Lower leg skin (tissue), 3 donors: ENCODE measurements around the gene ZBTB20.

Experiments used
- CTCF ChIP-seq, 3 donors: fragments of 450-650 bp; IDR thresholded peaks; one replicate each; pipeline ENCODE4 v1.5.1; 2016; ENCODE audit warnings: antibody characterized with exemption in 3 of 3, mild to moderate bottlenecking in 3 of 3, moderate library complexity in 2 of 3
- POLR2A ChIP-seq, 2 donors: fragments of 450-650 bp; IDR thresholded peaks; one replicate each; pipeline ENCODE4 v1.6.1; 2016 to 2017; ENCODE audit warnings: antibody characterized with exemption in 2 of 2, mild to moderate bottlenecking in 1 of 2, moderate library complexity in 1 of 2

DNA sequence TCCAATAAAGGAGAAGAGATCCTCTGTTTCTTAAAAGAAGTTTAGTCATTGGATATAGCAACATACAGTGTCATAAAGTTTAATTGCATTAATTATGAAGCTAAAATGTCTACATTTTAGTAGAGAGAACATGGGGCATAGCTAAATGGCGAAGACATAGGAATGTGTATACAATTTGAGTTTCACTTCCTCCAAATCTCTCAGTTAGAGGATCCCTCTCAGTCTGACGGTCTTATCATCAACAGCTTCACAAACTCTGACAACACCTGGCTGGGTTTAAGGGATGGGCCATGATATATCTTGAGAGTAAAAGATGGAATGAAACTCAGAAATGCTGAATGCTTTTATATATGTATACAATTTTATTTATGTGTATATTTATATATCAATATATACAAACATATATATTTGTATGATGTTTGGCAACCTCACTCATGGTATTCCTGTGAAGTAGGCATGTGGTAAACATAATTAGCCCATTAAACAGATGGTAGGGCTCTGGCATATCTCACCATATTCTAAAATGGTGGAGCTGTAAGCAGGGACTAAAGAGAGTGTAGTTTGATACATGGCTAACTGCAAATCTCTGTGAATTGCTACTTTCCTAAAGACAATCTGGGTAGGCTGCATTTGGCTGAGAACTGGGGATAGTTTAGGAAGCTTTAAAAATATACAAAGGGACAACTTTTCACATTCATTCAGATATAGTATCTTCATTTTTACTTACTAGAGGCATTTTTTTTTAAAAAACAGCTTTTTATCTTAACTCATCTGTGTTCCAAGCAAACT is 741.7 kb downstream of the ZBTB20 start:
- no peak for TF ChIP-seq CTCF (IDR thresholded peaks at IDR 0.05)
- TF ChIP-seq POLR2A (IDR thresholded peaks at IDR 0.05), result no peak
